ENCODE results near the gene STAT2.

DNA sequence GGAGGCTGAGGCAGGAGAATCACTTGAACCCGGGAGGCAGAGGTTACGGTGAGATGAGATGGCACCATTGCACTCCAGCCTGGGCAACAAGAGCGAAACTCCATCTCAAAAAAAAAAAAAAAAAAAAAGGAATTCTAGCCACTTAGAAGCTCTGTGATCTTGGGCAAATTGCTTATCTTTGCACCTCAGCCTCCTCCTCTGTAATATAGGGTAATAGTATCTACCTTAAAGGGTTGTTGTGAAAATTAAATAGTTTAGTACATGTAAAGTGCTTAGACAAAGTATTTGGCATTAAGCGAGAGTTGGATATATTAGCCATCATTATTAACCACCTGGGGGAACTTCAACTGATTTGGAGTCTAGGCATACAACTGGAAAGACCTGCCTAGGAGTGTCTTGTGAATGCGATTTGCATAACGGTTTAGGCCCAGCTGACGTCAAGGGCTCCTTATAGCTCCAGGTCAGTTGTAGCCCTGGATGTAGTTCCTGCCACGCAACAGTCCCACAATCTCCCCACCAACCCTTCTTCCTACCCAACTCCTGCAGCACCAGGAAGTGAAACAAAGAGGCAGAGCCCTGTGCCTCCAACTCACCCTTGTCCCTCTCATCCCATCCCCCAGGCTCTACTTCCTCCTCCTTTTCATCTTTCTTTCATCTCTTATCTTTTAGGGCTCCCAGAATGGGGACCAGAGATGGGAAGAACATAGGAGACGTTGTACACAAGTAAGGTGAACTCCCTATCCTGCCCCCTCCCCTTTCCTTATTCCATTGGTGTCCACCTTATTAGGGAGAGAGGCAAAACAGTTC, 23.3 kb downstream of the STAT2 start:
- TF ChIP-seq, protein P1, sequence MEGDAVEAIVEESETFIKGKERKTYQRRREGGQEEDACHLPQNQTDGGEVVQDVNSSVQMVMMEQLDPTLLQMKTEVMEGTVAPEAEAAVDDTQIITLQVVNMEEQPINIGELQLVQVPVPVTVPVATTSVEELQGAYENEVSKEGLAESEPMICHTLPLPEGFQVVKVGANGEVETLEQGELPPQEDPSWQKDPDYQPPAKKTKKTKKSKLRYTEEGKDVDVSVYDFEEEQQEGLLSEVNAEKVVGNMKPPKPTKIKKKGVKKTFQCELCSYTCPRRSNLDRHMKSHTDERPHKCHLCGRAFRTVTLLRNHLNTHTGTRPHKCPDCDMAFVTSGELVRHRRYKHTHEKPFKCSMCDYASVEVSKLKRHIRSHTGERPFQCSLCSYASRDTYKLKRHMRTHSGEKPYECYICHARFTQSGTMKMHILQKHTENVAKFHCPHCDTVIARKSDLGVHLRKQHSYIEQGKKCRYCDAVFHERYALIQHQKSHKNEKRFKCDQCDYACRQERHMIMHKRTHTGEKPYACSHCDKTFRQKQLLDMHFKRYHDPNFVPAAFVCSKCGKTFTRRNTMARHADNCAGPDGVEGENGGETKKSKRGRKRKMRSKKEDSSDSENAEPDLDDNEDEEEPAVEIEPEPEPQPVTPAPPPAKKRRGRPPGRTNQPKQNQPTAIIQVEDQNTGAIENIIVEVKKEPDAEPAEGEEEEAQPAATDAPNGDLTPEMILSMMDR (IDR thresholded peaks at IDR 0.05; ENCODE audit: low read length) = no peak
- no peak for TF ChIP-seq EZH2 (IDR thresholded peaks at IDR 0.05; ENCODE audit: borderline replicate concordance, low read length)
